HL-60 (cell line): Measurements from ENCODE around the gene ART5.
"Not testable (repeated sequence)": the region's sequence is repeated elsewhere in the genome, so short reads cannot be mapped to it uniquely, and the experiment has no call there.

ENCODE experiments used
- POLR2AphosphoS5 ChIP-seq: IDR thresholded peaks from 2 replicates; pipeline ENCODE4 v1.6.1; 2012; ENCODE audit warnings: low read depth
- TF ChIP-seq, protein P1 (sequence below): IDR thresholded peaks from one replicate; pipeline ENCODE4 v1.5.1; 2011; ENCODE audit warnings: low read length, control low read depth, inconsistent platforms; ENCODE audit not compliant: insufficient read depth

DNA sequence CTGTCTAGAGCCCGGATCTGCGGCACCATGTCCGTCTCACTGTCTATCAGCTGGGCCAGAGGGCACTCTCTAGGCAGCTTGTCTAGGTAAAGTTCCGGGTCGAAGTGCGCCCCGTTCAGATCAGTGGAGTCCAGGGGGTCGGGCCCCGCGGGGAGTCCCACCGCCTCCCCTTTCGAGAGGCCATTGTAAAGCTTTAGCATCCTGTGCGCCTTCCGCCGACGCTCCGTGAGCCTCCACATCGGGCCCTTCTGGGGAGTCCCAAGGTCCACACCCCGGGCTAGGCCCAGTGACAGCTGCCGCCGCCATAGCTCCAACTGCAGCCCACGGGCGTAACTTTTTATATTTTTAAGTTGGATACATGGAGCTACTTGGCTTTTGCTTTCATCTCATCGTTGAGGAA, 50.5 kb downstream of the ART5 start:
- TF ChIP-seq, protein P1, sequence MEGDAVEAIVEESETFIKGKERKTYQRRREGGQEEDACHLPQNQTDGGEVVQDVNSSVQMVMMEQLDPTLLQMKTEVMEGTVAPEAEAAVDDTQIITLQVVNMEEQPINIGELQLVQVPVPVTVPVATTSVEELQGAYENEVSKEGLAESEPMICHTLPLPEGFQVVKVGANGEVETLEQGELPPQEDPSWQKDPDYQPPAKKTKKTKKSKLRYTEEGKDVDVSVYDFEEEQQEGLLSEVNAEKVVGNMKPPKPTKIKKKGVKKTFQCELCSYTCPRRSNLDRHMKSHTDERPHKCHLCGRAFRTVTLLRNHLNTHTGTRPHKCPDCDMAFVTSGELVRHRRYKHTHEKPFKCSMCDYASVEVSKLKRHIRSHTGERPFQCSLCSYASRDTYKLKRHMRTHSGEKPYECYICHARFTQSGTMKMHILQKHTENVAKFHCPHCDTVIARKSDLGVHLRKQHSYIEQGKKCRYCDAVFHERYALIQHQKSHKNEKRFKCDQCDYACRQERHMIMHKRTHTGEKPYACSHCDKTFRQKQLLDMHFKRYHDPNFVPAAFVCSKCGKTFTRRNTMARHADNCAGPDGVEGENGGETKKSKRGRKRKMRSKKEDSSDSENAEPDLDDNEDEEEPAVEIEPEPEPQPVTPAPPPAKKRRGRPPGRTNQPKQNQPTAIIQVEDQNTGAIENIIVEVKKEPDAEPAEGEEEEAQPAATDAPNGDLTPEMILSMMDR, result not testable (repeated sequence)
- TF ChIP-seq POLR2AphosphoS5, result not testable (repeated sequence)
